HL-60 (cell line): Measurements from ENCODE around the gene ACO2.

Experiments used
- DNase-seq, 2 experiments: peaks; one replicate each; pipeline ENCODE4 v3.0.0-alpha.2; 2010 to 2020; ENCODE audit warnings: low read depth in 1 of 2, low spot score in 1 of 2
- H3K27ac ChIP-seq: fragments of 250-450 bp; sonication (Bioruptor Pico); replicated peaks from 2 replicates; pipeline ENCODE4 v1.5.1; 2020; ENCODE audit warnings: mild to moderate bottlenecking, moderate library complexity
- H3K27me3 ChIP-seq: fragments of 250-450 bp; sonication (Bioruptor Pico); 2 replicates; pipeline ENCODE4 v1.5.1; 2021; ENCODE audit warnings: mild to moderate bottlenecking, moderate library complexity; ENCODE audit not compliant: insufficient read depth, poor library complexity, severe bottlenecking
- H3K4me3 ChIP-seq: replicated peaks from 2 replicates; pipeline ENCODE4 v1.5.1; 2011; ENCODE audit warnings: mild to moderate bottlenecking, control low read depth, low read length; ENCODE audit not compliant: insufficient read depth
- CTCF ChIP-seq: IDR thresholded peaks from one replicate; pipeline ENCODE4 v1.5.1; 2011; ENCODE audit warnings: low read length, control low read depth, inconsistent platforms; ENCODE audit not compliant: insufficient read depth
- GABPA ChIP-seq: IDR thresholded peaks from 2 replicates; pipeline ENCODE4 v1.6.1; 2012; ENCODE audit warnings: low read depth
- POLR2AphosphoS5 ChIP-seq: IDR thresholded peaks from 2 replicates; pipeline ENCODE4 v1.6.1; 2012; ENCODE audit warnings: low read depth
- REST ChIP-seq: IDR thresholded peaks from 2 replicates; pipeline ENCODE4 v1.6.1; 2012; ENCODE audit warnings: low read depth; ENCODE audit not compliant: insufficient replicate concordance
- SPI1 ChIP-seq: IDR thresholded peaks from 2 replicates; pipeline ENCODE4 v1.6.1; 2012; ENCODE audit warnings: low read depth, mild to moderate bottlenecking, borderline replicate concordance

ACO2 gene

GRCh38 chr22:41487037-41487935, 18.4 kb downstream of the ACO2 start:
- no peak overlapping the region for H3K4me3 ChIP-seq
- TF ChIP-seq GABPA (no peak), POLR2AphosphoS5 (no peak), SPI1 (no peak), CTCF (no peak), REST (no peak)
- H3K27me3 ChIP-seq = no peaks in the 10 kb centered on the region
- DNase-seq = no peak
- no peak overlapping the region for H3K27ac ChIP-seq

GRCh38 chr22:41488076-41488475, 19.2 kb downstream of the ACO2 start:
- Histone ChIP-seq H3K4me3 (no peak overlapping the region), H3K27ac (no peak overlapping the region), H3K27me3 (no peaks in the 10 kb centered on the region)
- TF ChIP-seq POLR2AphosphoS5 (no peak), REST (no peak), GABPA (no peak), SPI1 (no peak), CTCF (no peak)
- no peak for DNase-seq

DNA sequence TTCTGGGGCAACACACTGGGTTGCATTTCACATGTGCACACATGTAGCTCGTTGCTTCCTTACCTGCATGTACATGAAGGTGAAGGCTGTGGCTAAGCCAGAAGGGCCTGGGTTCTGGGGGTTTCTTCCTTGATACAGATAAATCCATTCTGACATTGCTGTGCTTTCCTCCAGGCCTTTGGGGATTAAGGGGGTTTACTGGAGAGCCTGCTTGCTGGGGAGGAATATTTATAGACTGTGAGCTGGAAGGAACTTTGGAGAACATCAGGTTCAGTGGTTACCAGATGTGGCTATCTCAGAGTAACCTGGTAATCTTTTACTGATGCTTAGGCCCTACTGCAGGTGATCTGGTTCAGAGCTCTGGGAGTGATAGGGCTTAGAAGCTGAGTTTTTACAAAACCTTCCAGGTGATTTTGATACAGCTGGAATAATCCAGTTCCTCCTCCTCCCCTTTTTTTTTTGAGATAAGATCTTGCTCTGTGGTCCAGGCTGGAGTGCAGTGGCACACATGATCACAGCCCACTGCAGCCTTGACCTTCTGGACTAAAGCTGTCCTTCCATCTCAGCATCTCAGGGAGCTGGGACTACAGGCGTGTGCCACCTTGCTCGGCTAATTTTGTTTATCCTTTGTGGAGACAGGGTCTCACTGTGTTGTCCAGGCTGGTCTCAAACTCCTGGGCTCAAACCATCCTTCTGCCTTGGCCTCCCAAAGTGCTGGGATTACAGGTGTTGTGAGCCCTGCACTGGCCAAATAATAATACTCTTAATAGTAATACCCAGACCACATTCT, 19.9 kb downstream of the ACO2 start:
- Histone ChIP-seq H3K4me3 (no peak overlapping the region), H3K27ac (no peak overlapping the region), H3K27me3 (no peaks in the 10 kb centered on the region)
- TF ChIP-seq SPI1 = no peak
- no peak for TF ChIP-seq CTCF
- no peak for TF ChIP-seq GABPA
- no peak for TF ChIP-seq REST
- no peak for TF ChIP-seq POLR2AphosphoS5
- DNase-seq = no peak
